ENCODE results near the gene MICA. TPM values are rescaled to one million over a fixed set of nuclear protein-coding genes. Genes with fewer than 3 reads are reported as not detected.

MICA gene
- total RNA-seq, 2 experiments from 2014 or later = 9.9 to 15.3 TPM

GRCh38 chr6:31460361-31461025 lies 57.1 kb downstream of the MICA start:
- Histone ChIP-seq H3K4me1 (ENCODE audit: insufficient read depth, low read length, poor library complexity, severe bottlenecking) (peaks cover 22% of the 10 kb centered on the region), H3K79me2 (ENCODE audit: insufficient read depth, low read depth, low read length) (peaks cover 4% of the 10 kb centered on the region; the same call in 1 of the 2 replicates), H3K4me2 (ENCODE audit: low read length) (no peak overlapping the region), H3K9me3 (ENCODE audit: low read length) (no peaks in the 10 kb centered on the region), H3K4me3 (ENCODE audit: low read depth, low read length, poor library complexity, severe bottlenecking) (no peak overlapping the region), H3K9me2 (ENCODE audit: insufficient read depth, low read length) (no peaks in the 10 kb centered on the region), H2AFZ (ENCODE audit: low read length) (no peak overlapping the region), H4K20me1 (ENCODE audit: insufficient read depth, low read length) (no peaks in the 10 kb centered on the region), H3K36me3 (ENCODE audit: insufficient read depth, low read length) (no peaks in the 10 kb centered on the region), H3K27ac (ENCODE audit: low read depth, low read length, poor library complexity, severe bottlenecking) (no peak overlapping the region)
- TF ChIP-seq CTCF (conservative IDR thresholded peaks at IDR 0.05; ENCODE audit: low read length) (no peak), EZH2phosphoT487 (IDR thresholded peaks at IDR 0.05; ENCODE audit: borderline replicate concordance, low read depth, low read length) (no peak)
- no TSS peak for BruUV-seq (replicated peaks)
- ChIA-PET CTCF (ENCODE audit: unreplicated experiment) (no interaction called here), POLR2A (interaction anchor here (0.8 kb wide), 1 partner anchor 58 kb away, joined by 3 read pairs; no protein-coding TSS in a partner anchor)
- no peak for DNase-seq (ENCODE audit: low spot score)
- intact Hi-C loops (cut with micrococcal nuclease; ENCODE audit: unreplicated experiment) = no loop called here

GRCh38 chr6:31462026-31462963 lies 58.9 kb downstream of the MICA start:
- intact Hi-C loops (cut with micrococcal nuclease; ENCODE audit: unreplicated experiment) = no loop called here
- Histone ChIP-seq H4K20me1 (ENCODE audit: insufficient read depth, low read length) (no peaks in the 10 kb centered on the region), H3K9me3 (ENCODE audit: low read length) (no peaks in the 10 kb centered on the region), H2AFZ (ENCODE audit: low read length) (peak overlapping the region; percentile 99), H3K36me3 (ENCODE audit: insufficient read depth, low read length) (no peaks in the 10 kb centered on the region), H3K4me1 (ENCODE audit: insufficient read depth, low read length, poor library complexity, severe bottlenecking) (peaks cover 22% of the 10 kb centered on the region), H3K79me2 (ENCODE audit: insufficient read depth, low read depth, low read length) (peaks cover 4% of the 10 kb centered on the region; the same call in 1 of the 2 replicates), H3K9me2 (ENCODE audit: insufficient read depth, low read length) (no peaks in the 10 kb centered on the region), H3K4me3 (ENCODE audit: low read depth, low read length, poor library complexity, severe bottlenecking) (peak overlapping the region; percentile 75), H3K27ac (ENCODE audit: low read depth, low read length, poor library complexity, severe bottlenecking) (no peak overlapping the region), H3K4me2 (ENCODE audit: low read length) (peak overlapping the region; percentile 91)
- no peak for DNase-seq (ENCODE audit: low spot score)
- BruUV-seq (replicated peaks) = no TSS peak
- ChIA-PET CTCF (ENCODE audit: unreplicated experiment) (no interaction called here), POLR2A (interaction anchor here (0.5 to 1.1 kb wide), 2 partner anchors 10 to 598 kb away, joined by 4 read pairs; no protein-coding TSS in a partner anchor)
- no peak for TF ChIP-seq CTCF (conservative IDR thresholded peaks at IDR 0.05; ENCODE audit: low read length)
- TF ChIP-seq EZH2phosphoT487 (IDR thresholded peaks at IDR 0.05; ENCODE audit: borderline replicate concordance, low read depth, low read length) = no peak
